Fibroblast of gingiva (primary cell): ENCODE results near the gene HOXA9.

Experiments used
- DNase-seq: peaks from one replicate; pipeline ENCODE4 v3.0.0-alpha.2; 2011; ENCODE audit warnings: low read depth

Gene HOXA9

GRCh38 chr7:27163288-27164044 is 1.9 kb downstream of the HOXA9 start:
- no peak for DNase-seq

GRCh38 chr7:27162561-27163287 is 2.6 kb downstream of the HOXA9 start:
- DNase-seq = no peak

GRCh38 chr7:27161721-27162560 is 3.4 kb downstream of the HOXA9 start:
- DNase-seq = no peak

GRCh38 chr7:27161214-27161720 is 4.1 kb downstream of the HOXA9 start:
- DNase-seq = no peak

GRCh38 chr7:27160546-27161213 is 4.7 kb downstream of the HOXA9 start:
- peak; percentile 63 for DNase-seq

GRCh38 chr7:27160145-27160545 is 5.2 kb downstream of the HOXA9 start:
- DNase-seq = no peak

- no peak for DNase-seq
These were observed 5.8 kb downstream of the HOXA9 start for GRCh38 chr7:27159266-27160144.

- no peak for DNase-seq
These were observed 6.7 kb downstream of the HOXA9 start for GRCh38 chr7:27158436-27159265.

- no peak for DNase-seq
These were observed 7.5 kb downstream of the HOXA9 start for GRCh38 chr7:27157702-27158431.

GRCh38 chr7:27156916-27157701 is 8.2 kb downstream of the HOXA9 start:
- DNase-seq = no peak

- DNase-seq = no peak
These were observed 8.8 kb downstream of the HOXA9 start, which contains the start of gene HOXA7 for GRCh38 chr7:27156508-27156898. TSS of gene HOXA7 (minus strand) at chr7:27156675. CDS start at chr7:27156545, 130 bp downstream.

GRCh38 chr7:27155816-27156507 is 9.4 kb downstream of the HOXA9 start:
- DNase-seq = no peak

- no peak for DNase-seq
These were observed 10.2 kb downstream of the HOXA9 start for GRCh38 chr7:27154901-27155815.

GRCh38 chr7:27154369-27154768 is 11.0 kb downstream of the HOXA9 start:
- DNase-seq = no peak

GRCh38 chr7:27153526-27153925 is 11.8 kb downstream of the HOXA9 start:
- no peak for DNase-seq

- no peak for DNase-seq
These were observed 12.4 kb downstream of the HOXA9 start for GRCh38 chr7:27152816-27153442.
